Measurements from ENCODE around the gene RCSD1. TPM values are rescaled to one million over a fixed set of nuclear protein-coding genes. Genes with fewer than 3 reads are reported as not detected.

The RCSD1 gene
- polyA plus RNA-seq, 1 donor, result 7.4 TPM

DNA sequence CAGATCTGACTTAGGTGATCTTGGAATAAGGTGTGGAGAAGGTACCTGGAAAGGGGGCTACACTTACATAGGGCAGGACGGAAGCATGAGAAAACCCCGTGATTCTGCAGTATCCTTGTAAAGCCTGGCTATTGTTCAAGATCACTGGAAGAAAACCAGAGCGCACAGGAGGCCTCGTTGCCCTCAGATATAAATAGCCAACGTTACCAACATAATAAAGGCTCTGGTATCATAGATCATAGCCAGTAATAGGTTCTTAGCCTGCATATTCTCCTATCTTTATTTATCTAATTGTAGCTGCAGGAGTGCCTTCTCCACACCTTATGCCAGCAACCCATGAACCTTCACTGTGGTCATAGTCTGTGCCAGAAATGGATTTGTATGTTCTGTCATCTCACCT is 55.8 kb downstream of the RCSD1 start:
- Histone ChIP-seq H3K4me1 (ENCODE audit: control insufficient read depth, insufficient read depth, low read length) (no peaks in the 10 kb centered on the region), H3K36me3 (ENCODE audit: control insufficient read depth, insufficient read depth, low read length) (no peaks in the 10 kb centered on the region), H3K27me3 (ENCODE audit: control insufficient read depth, insufficient read depth, low read length) (no peaks in the 10 kb centered on the region), H3K27ac (ENCODE audit: low read length) (no peak overlapping the region), H3K4me3 (ENCODE audit: low read length) (no peak overlapping the region), H3K9me3 (ENCODE audit: control insufficient read depth, low read depth, low read length) (no peaks in the 10 kb centered on the region)
- WGBS (ENCODE audit: insufficient coverage, low lambda C conversion rate), result no CpG with 5 or more reads among the region's 5 CpGs
- no peak for DNase-seq

- no peaks in the 10 kb centered on the region for H3K36me3 ChIP-seq (ENCODE audit: control insufficient read depth, insufficient read depth, low read length)
- no CpG with 5 or more reads among the region's 7 CpGs for WGBS (ENCODE audit: insufficient coverage, low lambda C conversion rate)
- no peak overlapping the region for H3K4me3 ChIP-seq (ENCODE audit: low read length)
- peak; percentile 55 to 57 for DNase-seq
- H3K4me1 ChIP-seq (ENCODE audit: control insufficient read depth, insufficient read depth, low read length), result no peaks in the 10 kb centered on the region
- H3K27me3 ChIP-seq (ENCODE audit: control insufficient read depth, insufficient read depth, low read length), result no peaks in the 10 kb centered on the region
- H3K9me3 ChIP-seq (ENCODE audit: control insufficient read depth, low read depth, low read length), result no peaks in the 10 kb centered on the region
- H3K27ac ChIP-seq (ENCODE audit: low read length), result no peak overlapping the region
Observed at GRCh38 chr1:167687919-167688519, 58.0 kb downstream of the RCSD1 start.

DNA sequence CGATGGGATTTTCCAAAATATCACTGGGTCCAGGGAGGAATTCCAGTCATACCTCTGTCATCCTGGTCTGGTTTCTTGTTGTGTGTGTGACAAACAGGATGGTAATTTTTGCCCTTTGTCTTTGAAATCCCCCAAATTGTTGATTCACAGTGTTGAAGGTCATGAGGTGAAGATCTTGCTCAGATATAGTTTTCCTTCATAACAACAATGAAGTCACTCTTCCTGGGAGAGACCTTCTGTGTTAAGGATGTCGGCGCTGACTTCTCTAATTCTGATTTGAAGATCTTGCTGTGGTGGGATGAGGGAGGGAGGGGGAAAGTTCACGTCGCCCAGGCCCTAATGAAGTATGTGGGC is 59.5 kb downstream of the RCSD1 start:
- Histone ChIP-seq H3K4me3 (ENCODE audit: low read length) (no peak overlapping the region), H3K9me3 (ENCODE audit: control insufficient read depth, low read depth, low read length) (no peaks in the 10 kb centered on the region), H3K4me1 (ENCODE audit: control insufficient read depth, insufficient read depth, low read length) (no peaks in the 10 kb centered on the region), H3K27ac (ENCODE audit: low read length) (no peak overlapping the region), H3K27me3 (ENCODE audit: control insufficient read depth, insufficient read depth, low read length) (no peaks in the 10 kb centered on the region), H3K36me3 (ENCODE audit: control insufficient read depth, insufficient read depth, low read length) (peaks cover 1% of the 10 kb centered on the region)
- no peak for DNase-seq
- WGBS (ENCODE audit: insufficient coverage, low lambda C conversion rate), result 71% methylated on average over 2 of the region's 5 CpGs

DNA sequence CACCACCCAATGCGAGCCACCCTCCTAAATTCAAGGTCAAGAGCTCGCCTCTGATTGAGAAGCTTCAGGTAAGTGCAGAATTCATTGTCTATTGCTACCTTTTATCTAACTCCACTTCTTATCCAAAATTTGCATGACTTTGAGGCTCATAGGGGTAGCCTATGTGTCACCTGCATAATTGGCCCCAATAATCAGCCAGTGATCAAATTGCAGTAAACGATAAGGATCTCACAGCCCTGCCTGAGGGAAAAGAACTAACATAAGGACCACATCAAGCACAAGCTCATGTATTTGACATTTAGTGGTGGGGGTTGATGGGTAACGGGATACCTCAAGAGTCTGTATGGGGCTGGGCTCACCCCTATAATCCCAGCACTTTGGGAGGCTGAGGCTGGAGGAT is 60.0 kb downstream of the RCSD1 start:
- Histone ChIP-seq H3K4me1 (ENCODE audit: control insufficient read depth, insufficient read depth, low read length) (no peaks in the 10 kb centered on the region), H3K27ac (ENCODE audit: low read length) (no peak overlapping the region), H3K36me3 (ENCODE audit: control insufficient read depth, insufficient read depth, low read length) (peaks cover 2% of the 10 kb centered on the region), H3K27me3 (ENCODE audit: control insufficient read depth, insufficient read depth, low read length) (no peaks in the 10 kb centered on the region), H3K9me3 (ENCODE audit: control insufficient read depth, low read depth, low read length) (no peaks in the 10 kb centered on the region), H3K4me3 (ENCODE audit: low read length) (no peak overlapping the region)
- no peak for DNase-seq
- no CpG with 5 or more reads among the region's 4 CpGs for WGBS (ENCODE audit: insufficient coverage, low lambda C conversion rate)

GRCh38 chr1:167693425-167694045 is 63.5 kb downstream of the RCSD1 start:
- Histone ChIP-seq H3K27ac (ENCODE audit: low read length) (no peak overlapping the region), H3K4me3 (ENCODE audit: low read length) (no peak overlapping the region), H3K36me3 (ENCODE audit: control insufficient read depth, insufficient read depth, low read length) (peaks cover 4% of the 10 kb centered on the region), H3K4me1 (ENCODE audit: control insufficient read depth, insufficient read depth, low read length) (no peaks in the 10 kb centered on the region), H3K9me3 (ENCODE audit: control insufficient read depth, low read depth, low read length) (no peaks in the 10 kb centered on the region), H3K27me3 (ENCODE audit: control insufficient read depth, insufficient read depth, low read length) (no peaks in the 10 kb centered on the region)
- WGBS (ENCODE audit: insufficient coverage, low lambda C conversion rate), result no CpG with 5 or more reads among the region's 7 CpGs
- DNase-seq, result no peak

- Histone ChIP-seq H3K27me3 (ENCODE audit: control insufficient read depth, insufficient read depth, low read length) (no peaks in the 10 kb centered on the region), H3K4me1 (ENCODE audit: control insufficient read depth, insufficient read depth, low read length) (no peaks in the 10 kb centered on the region), H3K27ac (ENCODE audit: low read length) (no peak overlapping the region), H3K4me3 (ENCODE audit: low read length) (no peak overlapping the region), H3K36me3 (ENCODE audit: control insufficient read depth, insufficient read depth, low read length) (peaks cover 4% of the 10 kb centered on the region), H3K9me3 (ENCODE audit: control insufficient read depth, low read depth, low read length) (no peaks in the 10 kb centered on the region)
- DNase-seq, result no peak
- no CpG with 5 or more reads among the region's 2 CpGs for WGBS (ENCODE audit: insufficient coverage, low lambda C conversion rate)
Observed at GRCh38 chr1:167694691-167695090, 64.7 kb downstream of the RCSD1 start.

- DNase-seq, result no peak
- Histone ChIP-seq H3K27me3 (ENCODE audit: control insufficient read depth, insufficient read depth, low read length) (no peaks in the 10 kb centered on the region), H3K9me3 (ENCODE audit: control insufficient read depth, low read depth, low read length) (no peaks in the 10 kb centered on the region), H3K36me3 (ENCODE audit: control insufficient read depth, insufficient read depth, low read length) (peaks cover 4% of the 10 kb centered on the region), H3K4me1 (ENCODE audit: control insufficient read depth, insufficient read depth, low read length) (no peaks in the 10 kb centered on the region), H3K27ac (ENCODE audit: low read length) (no peak overlapping the region), H3K4me3 (ENCODE audit: low read length) (no peak overlapping the region)
- WGBS (ENCODE audit: insufficient coverage, low lambda C conversion rate), result no CpG with 5 or more reads among the region's 2 CpGs
Observed at GRCh38 chr1:167695147-167695546, 65.1 kb downstream of the RCSD1 start.

DNA sequence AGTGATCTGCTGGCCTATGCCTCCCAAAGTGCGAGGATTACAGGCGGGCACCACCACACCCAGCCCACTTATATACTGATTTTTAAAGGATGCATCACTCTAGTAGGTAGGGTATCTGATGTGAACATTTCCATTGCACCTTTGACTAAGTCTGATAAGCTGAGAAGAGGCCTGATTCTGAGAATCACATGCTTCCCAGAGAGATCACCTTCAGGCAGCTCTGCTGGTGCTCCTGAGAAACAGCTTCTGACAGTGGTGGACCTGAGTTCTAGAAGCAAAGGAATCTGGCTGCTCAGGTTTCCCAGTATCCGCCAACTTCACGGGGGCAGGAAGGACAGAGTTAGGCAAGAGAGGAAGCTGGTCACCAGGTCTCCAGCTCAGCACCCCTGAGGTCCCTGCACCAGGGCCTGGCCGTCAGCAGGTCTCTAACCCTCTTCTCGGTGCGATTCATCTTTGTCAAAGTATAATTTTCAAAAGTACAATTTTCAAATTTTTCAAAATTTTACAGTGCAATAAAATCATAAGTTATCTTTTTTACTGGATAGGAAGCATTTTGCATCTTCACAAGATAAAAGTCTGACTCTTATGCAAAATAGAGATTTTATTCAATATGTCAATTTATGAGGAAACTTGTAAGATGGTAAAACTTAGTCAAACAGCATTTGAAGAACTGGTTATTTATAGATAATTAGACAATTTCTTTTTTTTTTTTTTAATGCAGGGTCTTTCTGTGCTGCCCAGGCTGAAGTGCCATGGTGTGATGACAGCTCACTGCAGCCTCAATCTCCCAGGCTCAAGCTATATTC is 65.9 kb downstream of the RCSD1 start:
- Histone ChIP-seq H3K4me1 (ENCODE audit: control insufficient read depth, insufficient read depth, low read length) (no peaks in the 10 kb centered on the region), H3K4me3 (ENCODE audit: low read length) (no peak overlapping the region), H3K27ac (ENCODE audit: low read length) (no peak overlapping the region), H3K27me3 (ENCODE audit: control insufficient read depth, insufficient read depth, low read length) (peaks cover 2% of the 10 kb centered on the region), H3K36me3 (ENCODE audit: control insufficient read depth, insufficient read depth, low read length) (peaks cover 4% of the 10 kb centered on the region), H3K9me3 (ENCODE audit: control insufficient read depth, low read depth, low read length) (no peaks in the 10 kb centered on the region)
- no peak for DNase-seq
- WGBS (ENCODE audit: insufficient coverage, low lambda C conversion rate), result 93% methylated on average over 3 of the region's 7 CpGs

- no peak for DNase-seq
- WGBS (ENCODE audit: insufficient coverage, low lambda C conversion rate), result no CpG with 5 or more reads among the region's 14 CpGs
- H3K27ac ChIP-seq (ENCODE audit: low read length), result no peak overlapping the region
- H3K4me3 ChIP-seq (ENCODE audit: low read length), result no peak overlapping the region
- H3K27me3 ChIP-seq (ENCODE audit: control insufficient read depth, insufficient read depth, low read length), result peaks cover 3% of the 10 kb centered on the region
- peaks cover 4% of the 10 kb centered on the region for H3K36me3 ChIP-seq (ENCODE audit: control insufficient read depth, insufficient read depth, low read length)
- no peaks in the 10 kb centered on the region for H3K9me3 ChIP-seq (ENCODE audit: control insufficient read depth, low read depth, low read length)
- H3K4me1 ChIP-seq (ENCODE audit: control insufficient read depth, insufficient read depth, low read length), result no peaks in the 10 kb centered on the region
Observed at GRCh38 chr1:167697667-167698141, 67.7 kb downstream of the RCSD1 start.

GRCh38 chr1:167698313-167698712 is 68.3 kb downstream of the RCSD1 start:
- 100% methylated on average over 2 of the region's 4 CpGs for WGBS (ENCODE audit: insufficient coverage, low lambda C conversion rate)
- no peak for DNase-seq
- H3K4me1 ChIP-seq (ENCODE audit: control insufficient read depth, insufficient read depth, low read length), result no peaks in the 10 kb centered on the region
- H3K9me3 ChIP-seq (ENCODE audit: control insufficient read depth, low read depth, low read length), result no peaks in the 10 kb centered on the region
- H3K4me3 ChIP-seq (ENCODE audit: low read length), result no peak overlapping the region
- peaks cover 4% of the 10 kb centered on the region for H3K36me3 ChIP-seq (ENCODE audit: control insufficient read depth, insufficient read depth, low read length)
- peaks cover 3% of the 10 kb centered on the region for H3K27me3 ChIP-seq (ENCODE audit: control insufficient read depth, insufficient read depth, low read length)
- H3K27ac ChIP-seq (ENCODE audit: low read length), result no peak overlapping the region

Data from large intestine (tissue), 3 donors.